ENCODE measurements around the gene ADAMTS2. TPM values are rescaled to one million over a fixed set of nuclear protein-coding genes. Genes with fewer than 3 reads are reported as not detected.

Gene ADAMTS2
- total and polyA plus RNA-seq, 3 donors from 2014 or later, result 10.9 to 19.8 (median 13.6) TPM

GRCh38 chr5:179227580-179228311 is 117.5 kb downstream of the ADAMTS2 start:
- H3K27ac ChIP-seq, result no peak overlapping the region
- no peaks in the 10 kb centered on the region for H3K36me3 ChIP-seq (ENCODE audit: low read depth, missing control alignments)
- H3K4me1 ChIP-seq, result peaks cover 12% of the 10 kb centered on the region
- 64 to 74% methylated on average over 17 of the region's 17 CpGs for WGBS, 2 donors
- TF ChIP-seq POLR2A (IDR thresholded peaks at IDR 0.05), result no peak
- TF ChIP-seq CTCF (IDR thresholded peaks at IDR 0.05), result no peak
- no peak overlapping the region for H3K4me3 ChIP-seq
- no peaks in the 10 kb centered on the region for H3K9me3 ChIP-seq
- no peaks in the 10 kb centered on the region for H3K27me3 ChIP-seq
- no peak for DNase-seq
- intact Hi-C loops (cut with DNase I; ENCODE audit: low total_unique reads), result no loop called here

DNA sequence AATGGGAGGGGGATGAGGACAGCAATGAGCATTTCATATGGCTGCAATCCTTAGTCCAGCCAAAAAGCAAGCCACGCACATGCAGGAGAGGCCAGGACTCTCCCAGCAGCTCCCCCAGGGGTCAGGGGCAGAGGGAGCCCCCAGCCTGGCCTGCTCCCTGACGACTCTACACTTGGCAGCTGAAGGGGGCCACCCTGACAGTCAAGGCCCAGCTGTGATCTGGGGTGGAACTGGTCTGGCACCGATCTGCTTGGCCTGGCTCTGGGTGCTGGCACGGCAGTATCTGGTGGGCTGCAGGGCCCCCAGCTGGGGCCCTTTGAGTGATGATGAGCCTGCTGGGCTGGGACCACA is 118.1 kb downstream of the ADAMTS2 start:
- H3K27ac ChIP-seq, result no peak overlapping the region
- H3K4me1 ChIP-seq, result peaks cover 12% of the 10 kb centered on the region
- intact Hi-C loops (cut with DNase I; ENCODE audit: low total_unique reads), result no loop called here
- DNase-seq, result no peak
- H3K4me3 ChIP-seq, result no peak overlapping the region
- H3K36me3 ChIP-seq (ENCODE audit: low read depth, missing control alignments), result no peaks in the 10 kb centered on the region
- H3K27me3 ChIP-seq, result no peaks in the 10 kb centered on the region
- TF ChIP-seq CTCF (IDR thresholded peaks at IDR 0.05), result no peak
- no peak for TF ChIP-seq POLR2A (IDR thresholded peaks at IDR 0.05)
- no peaks in the 10 kb centered on the region for H3K9me3 ChIP-seq
- WGBS, 2 donors, result 52 to 73% methylated on average over 3 to 4 of the region's 4 CpGs

GRCh38 chr5:179226696-179227095 is 118.6 kb downstream of the ADAMTS2 start:
- Histone ChIP-seq H3K4me3 (no peak overlapping the region), H3K4me1 (peaks cover 12% of the 10 kb centered on the region), H3K9me3 (no peaks in the 10 kb centered on the region), H3K27ac (no peak overlapping the region), H3K36me3 (ENCODE audit: low read depth, missing control alignments) (no peaks in the 10 kb centered on the region), H3K27me3 (no peaks in the 10 kb centered on the region)
- WGBS, 2 donors, result 56 to 69% methylated on average over 8 of the region's 8 CpGs
- no peak for DNase-seq
- intact Hi-C loops (cut with DNase I; ENCODE audit: low total_unique reads), result no loop called here
- TF ChIP-seq POLR2A (IDR thresholded peaks at IDR 0.05) (no peak), CTCF (IDR thresholded peaks at IDR 0.05) (no peak)

- DNase-seq, result no peak
- WGBS, 2 donors, result 94 to 96% methylated on average over 19 of the region's 19 CpGs
- no peaks in the 10 kb centered on the region for H3K36me3 ChIP-seq (ENCODE audit: low read depth, missing control alignments)
- H3K4me3 ChIP-seq, result no peak overlapping the region
- H3K9me3 ChIP-seq, result no peaks in the 10 kb centered on the region
- no peaks in the 10 kb centered on the region for H3K27me3 ChIP-seq
- intact Hi-C loops (cut with DNase I; ENCODE audit: low total_unique reads), result no loop called here
- no peak overlapping the region for H3K27ac ChIP-seq
- TF ChIP-seq CTCF (IDR thresholded peaks at IDR 0.05) (no peak), POLR2A (IDR thresholded peaks at IDR 0.05) (no peak)
- H3K4me1 ChIP-seq, result peaks cover 12% of the 10 kb centered on the region
These were observed 119.9 kb downstream of the ADAMTS2 start for GRCh38 chr5:179225387-179225786.

DNA sequence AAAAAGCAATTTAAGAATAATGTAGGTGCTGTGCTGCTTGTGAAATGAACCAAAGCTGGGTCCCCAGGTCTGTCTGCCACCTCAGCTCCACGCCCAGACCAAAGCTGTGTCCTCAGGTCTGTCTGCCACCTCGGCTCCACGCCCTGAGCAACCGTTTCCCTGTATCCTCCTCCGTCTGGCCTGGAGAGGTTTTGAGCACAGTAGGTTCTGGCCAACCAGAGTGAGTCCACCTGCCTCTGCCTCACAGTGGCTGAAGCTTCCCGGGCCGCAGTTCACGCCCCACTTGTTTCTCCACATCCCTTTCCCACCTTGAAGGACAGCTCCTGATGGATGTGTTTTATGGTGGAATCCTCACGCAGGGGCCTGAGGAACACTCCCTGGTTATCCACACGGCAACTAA is 120.5 kb downstream of the ADAMTS2 start:
- intact Hi-C loops (cut with DNase I; ENCODE audit: low total_unique reads), result no loop called here
- WGBS, 2 donors, result 91 to 96% methylated on average over 10 of the region's 10 CpGs
- H3K4me1 ChIP-seq, result peaks cover 12% of the 10 kb centered on the region
- no peak overlapping the region for H3K4me3 ChIP-seq
- no peaks in the 10 kb centered on the region for H3K27me3 ChIP-seq
- H3K27ac ChIP-seq, result no peak overlapping the region
- no peaks in the 10 kb centered on the region for H3K9me3 ChIP-seq
- no peaks in the 10 kb centered on the region for H3K36me3 ChIP-seq (ENCODE audit: low read depth, missing control alignments)
- DNase-seq, result no peak
- TF ChIP-seq CTCF (IDR thresholded peaks at IDR 0.05), result no peak
- TF ChIP-seq POLR2A (IDR thresholded peaks at IDR 0.05), result no peak
